ENCODE measurements around the gene CNDP2.
"Not testable (repeated sequence)": the region's sequence is repeated elsewhere in the genome, so short reads cannot be mapped to it uniquely, and the experiment has no call there.

Gene CNDP2

DNA sequence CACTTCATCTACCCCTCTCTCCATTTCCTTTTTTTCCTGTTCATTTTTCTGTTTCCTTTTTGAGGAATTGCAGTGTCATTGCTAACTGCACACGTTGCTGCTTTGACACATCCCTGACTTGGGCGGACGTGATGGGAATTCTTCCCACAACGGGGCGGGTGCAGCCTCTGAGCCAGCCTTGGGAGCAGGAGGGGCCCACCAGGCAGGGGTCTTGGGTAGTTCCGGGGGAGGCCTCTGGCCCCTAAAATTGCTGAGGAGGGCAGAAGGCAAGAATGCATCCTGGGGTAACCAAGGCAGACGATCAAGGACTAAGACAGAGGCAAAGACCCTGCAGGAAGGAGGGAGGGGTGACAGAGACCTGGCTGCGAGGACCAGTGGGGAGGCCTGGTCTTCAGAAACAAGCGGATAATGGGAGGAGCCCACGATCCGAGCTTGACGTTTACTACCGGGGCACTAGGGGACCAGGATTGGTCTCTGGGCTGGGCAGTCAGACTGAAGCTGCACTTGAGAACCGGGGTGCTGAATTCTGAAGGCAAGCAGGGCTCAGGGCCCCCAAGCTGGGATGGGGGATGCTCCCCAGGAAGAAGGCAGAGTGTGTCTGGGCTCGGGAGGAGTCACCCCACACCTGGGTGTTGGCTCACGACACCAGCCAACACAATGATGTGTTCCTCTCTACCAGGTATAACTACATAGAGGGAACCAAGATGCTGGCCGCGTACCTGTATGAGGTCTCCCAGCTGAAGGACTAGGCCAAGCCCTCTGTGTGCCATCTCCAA lies 23.3 kb downstream of the CNDP2 start:
- no peak for DNase-seq

DNA sequence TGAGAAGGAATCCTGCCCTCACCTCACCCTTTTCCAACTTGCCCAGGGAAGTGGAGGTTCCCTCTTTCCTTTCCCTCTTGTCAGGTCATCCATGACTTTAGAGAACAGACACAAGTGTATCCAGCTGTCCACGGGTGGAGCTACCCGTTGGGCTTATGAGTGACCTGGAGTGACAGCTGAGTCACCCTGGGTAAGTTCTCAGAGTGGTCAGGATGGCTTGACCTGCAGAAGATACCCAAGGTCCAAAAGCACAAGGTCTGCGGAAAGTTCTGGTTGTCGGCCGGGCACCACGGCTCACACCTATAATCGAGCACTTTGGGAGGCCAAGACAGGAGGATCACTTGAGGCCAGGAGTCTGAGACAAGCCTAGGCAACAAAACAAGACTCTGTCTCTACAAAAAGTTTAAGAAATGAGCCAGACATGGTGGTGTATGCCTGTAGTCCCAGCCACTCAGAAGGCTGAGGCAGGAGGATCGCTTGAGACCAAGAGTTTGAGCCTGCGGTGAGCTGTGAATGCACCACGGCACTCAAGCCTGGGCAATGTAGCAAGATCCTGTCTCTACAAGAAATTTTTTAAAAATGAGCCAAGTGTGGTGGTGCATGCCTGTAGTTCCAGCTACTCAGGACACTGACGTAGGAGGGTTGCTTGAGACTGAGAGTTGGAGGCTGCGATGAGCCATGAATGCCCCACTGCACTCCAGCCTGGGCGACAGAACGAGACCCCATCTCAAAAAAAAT lies 24.1 kb downstream of the CNDP2 start:
- no peak for DNase-seq

DNA sequence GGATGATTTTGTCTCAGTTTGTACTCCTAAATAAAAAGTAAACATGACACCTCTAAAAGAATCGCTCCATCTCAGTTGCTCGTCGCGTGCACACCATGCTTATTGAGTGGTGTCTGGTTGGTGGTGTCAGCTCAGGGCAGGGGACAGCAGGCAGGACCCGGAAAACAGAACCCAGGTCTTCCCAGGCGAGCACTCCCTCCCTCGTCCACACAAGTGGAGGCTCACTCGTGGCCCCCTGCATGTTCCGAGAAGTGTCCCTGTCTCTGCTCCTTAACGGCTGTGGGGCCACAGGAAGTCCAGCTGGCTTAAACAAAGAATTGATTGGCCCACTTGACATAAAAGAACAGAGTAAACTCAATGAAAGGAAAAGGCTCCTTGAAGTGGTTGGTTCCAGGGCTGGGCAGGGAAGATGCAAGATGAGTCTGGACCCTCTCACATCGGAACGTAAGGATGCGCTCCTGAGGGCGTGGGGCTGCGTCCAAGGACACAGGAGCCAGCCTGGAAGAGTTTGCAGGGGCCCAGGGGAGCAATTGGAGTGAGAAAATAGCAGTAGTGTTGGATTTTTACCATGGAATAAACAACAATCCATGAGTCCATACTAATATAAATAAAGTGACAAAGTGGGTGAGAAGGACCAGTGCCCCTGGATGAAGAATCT lies 25.0 kb downstream of the CNDP2 start:
- no peak for DNase-seq

DNA sequence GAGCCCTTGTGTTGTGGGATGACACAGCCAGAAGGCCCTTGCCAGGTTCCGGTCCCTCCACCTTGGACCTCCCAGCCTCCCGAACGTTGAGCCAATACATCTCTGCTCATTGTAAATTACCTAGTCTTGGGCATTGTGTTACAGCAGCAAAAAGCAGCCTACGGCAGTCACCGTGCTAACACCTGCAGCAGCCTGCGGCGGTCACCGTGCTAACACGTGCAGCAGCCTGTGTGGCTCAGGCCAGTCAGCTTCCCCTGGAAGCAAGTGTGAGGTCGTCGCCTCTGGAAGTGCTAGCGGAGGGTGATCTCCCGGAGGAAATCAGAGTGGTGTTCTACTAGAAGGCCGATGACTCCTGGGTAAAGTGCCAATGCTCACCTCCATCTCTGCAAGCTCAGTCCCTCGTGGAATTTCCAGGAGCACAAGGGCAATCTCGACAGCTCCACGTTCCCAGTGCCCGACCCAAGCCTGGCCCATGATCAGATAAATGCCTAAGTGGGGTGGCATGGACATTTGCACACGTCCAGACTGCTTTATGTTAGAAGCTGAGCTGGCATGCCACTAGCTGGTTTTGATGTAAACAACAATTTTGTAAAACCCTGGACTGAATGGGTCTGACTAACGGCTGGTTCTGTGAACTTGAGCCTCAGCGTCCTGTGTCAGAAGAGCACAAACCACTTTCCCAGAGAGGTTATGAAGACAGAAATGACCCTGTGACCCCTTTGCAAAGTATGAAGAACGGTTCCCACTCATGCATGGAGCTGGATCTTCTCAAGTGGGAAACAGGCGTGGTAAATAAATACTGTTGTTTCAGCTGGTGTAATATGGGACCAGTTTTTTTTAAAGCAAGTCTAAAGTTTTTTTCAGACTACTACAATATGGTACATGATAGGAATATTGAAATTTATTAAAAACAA lies 26.7 kb downstream of the CNDP2 start:
- no peak for DNase-seq

DNA sequence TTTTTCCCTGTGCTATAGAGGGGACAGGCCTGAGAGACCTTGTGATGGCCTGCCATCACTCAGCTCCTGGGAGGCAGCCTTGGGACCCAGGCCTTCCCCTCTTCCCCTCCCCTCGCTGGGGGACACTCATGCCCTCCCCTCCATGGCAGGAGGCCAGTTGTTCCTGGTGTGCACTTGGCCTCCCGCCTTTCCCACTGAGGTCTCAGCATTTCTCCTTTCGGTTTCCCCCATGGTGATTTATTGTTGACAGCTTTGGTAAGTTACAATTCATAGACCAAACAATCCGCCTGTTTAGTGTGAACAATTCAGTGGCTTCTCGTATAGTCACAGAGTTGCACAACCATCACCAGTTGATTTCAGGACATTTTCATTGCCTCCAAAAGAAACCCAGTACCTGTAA lies 27.9 kb downstream of the CNDP2 start:
- DNase-seq: no peak

GRCh38 chr18:74524915-74525314 lies 28.8 kb downstream of the CNDP2 start:
- not testable (repeated sequence) for DNase-seq

DNA sequence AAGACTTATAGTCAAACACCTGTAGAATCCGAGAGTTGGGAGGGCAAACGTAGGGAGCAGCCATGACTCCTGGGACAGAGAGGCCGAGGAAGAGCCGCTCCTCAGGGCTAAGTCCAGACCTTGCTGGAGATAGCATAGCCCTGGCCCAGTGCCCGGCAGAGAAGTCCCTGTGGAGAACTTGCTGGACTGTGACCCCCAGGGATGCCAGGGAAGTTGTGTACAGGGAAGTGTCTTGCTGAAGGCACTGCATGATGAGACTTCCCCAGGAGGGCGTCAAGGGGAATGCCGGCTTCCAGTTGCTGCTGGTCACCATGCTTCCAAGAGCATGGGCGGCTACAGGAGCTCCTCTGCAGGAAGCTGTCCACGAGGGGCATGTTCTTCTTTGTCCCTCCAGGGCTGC lies 29.6 kb downstream of the CNDP2 start:
- DNase-seq: no peak

- no peak for DNase-seq
Observed at GRCh38 chr18:74526488-74526887, 30.3 kb downstream of the CNDP2 start.

GRCh38 chr18:74528478-74528877 lies 32.3 kb downstream of the CNDP2 start:
- DNase-seq: no peak

GRCh38 chr18:74528913-74529312 lies 32.8 kb downstream of the CNDP2 start:
- DNase-seq: no peak

DNA sequence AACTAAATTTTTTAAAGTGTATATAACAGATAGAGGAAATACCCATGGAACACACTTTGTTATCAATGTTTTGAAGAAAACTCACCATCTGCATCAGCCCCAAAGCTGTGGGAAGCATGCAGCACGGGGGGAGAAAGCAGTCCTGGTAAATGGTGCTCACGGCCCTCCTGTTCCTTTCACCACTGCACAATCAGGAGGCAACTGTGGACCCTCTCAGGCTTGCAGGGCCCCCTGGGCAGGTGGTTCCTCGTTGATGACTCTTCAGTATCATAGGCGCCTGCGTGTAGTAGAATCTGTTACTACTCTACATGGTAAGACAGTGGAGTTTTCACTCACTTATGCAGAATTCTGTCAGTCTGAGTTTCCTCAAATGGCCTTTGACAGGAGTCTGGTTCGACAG lies 33.2 kb downstream of the CNDP2 start:
- DNase-seq: no peak

- DNase-seq: no peak
Observed at GRCh38 chr18:74529811-74530583, 33.8 kb downstream of the CNDP2 start.

GRCh38 chr18:74530584-74530862 lies 34.4 kb downstream of the CNDP2 start:
- DNase-seq: no peak

DNA sequence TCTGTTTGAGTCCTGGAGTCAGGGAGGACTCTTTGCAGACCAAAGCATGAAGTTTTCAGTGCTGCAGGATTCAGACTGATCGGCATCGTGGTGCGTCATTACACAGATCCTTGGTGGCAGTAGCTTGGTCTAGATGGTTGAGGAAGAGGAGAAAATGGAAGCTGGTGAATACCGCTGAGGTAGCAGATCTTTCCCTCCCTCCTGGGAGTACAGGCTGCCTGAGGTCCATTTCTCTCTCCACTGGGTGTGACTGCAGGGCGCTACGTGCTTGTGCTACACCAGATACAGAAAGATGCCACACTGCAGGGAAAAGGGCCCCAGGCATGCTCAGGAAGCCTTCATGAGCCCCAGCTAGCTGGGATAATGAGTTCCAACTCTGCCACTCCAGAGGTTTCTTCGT lies 34.9 kb downstream of the CNDP2 start:
- DNase-seq: no peak

DNA sequence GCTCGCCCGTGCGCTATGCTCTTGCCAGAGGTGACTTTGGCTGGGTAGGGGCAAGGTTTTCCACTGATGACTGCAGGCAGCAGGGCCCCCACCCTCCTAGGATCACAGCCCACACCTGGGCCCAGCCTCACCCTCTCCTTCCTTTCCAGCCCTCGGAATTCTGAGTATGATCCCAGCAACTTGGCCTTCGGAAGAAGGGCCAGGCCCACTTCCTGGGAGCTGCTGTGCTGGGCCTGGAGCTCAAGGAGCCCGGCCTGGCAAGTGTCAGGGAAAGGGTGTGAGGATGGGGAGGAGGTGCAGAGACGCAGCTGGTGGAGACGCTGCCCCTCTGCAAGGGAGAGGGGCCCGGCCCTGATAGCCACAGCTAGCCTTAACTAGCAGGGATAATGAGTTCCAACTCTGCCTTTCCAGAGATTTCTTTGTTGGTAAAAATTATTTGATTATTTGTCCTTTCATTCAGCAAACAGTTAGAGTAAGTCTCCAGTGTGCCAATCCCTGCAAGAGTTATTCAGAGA lies 36.4 kb downstream of the CNDP2 start:
- DNase-seq: no peak

DNA sequence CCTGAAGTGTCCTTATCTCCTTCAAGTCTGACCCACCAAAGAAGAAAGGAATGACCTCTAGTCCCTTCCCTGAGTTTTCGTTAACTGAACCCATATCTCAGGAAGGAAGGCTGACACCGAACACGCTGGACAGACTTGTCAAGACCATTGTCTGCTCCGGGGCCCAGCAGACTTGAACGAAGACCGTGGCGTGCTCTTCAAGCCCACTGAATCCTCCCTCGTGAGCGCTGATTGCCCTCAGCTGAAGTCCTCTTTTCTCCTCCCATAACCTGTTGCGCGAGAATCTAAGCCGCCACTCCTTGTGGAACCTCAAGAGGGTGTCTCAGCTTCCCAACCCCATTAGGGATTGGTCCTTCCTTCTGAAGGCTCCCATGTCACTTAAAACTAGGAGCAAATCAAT lies 37.5 kb downstream of the CNDP2 start:
- no peak for DNase-seq

DNA sequence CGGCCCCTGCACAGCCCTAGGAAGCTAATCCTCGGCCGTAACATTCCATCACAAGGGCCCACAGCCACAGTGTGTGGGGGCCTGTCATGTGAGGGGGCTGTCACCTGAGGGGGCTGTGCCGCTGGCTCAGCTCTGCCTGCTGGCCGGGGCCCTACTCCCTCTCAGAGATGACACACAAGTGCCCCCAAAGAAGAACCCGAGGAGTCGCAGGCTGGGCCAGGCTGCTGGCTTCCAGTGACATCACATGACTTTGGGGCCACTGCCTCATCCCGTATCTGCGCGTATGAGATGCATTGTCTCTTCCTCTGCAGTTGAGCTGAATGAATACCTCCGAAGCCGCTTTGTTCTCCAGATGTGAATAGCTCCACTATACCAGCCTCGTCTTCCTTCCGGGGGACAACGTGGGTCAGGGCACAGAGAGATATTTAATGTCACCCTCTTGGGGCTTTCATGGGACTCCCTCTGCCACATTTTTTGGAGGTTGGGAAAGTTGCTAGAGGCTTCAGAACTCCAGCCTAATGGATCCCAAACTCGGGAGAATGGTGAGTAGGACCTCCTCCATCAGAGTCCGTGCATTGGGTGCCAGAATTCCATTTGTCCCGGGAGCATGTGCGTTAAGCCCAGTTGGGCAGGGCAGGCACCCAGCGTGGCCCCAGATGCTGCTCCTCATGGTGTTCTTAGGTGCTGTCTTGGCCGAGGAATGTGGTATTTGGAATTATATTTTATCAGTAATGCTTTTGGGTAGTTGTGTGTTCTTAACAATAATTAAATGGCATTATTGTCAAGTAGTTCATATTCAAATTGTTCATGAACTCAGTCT lies 38.2 kb downstream of the CNDP2 start, which contains the start of gene CNDP1:
TSS of gene CNDP1 (plus strand) at position 351 of the 820 bp plus-strand sequence. CDS start at position 519, 168 bp downstream.
- no peak for DNase-seq

GRCh38 chr18:74534981-74535649 lies 39.0 kb downstream of the CNDP2 start:
- no peak for DNase-seq

DNA sequence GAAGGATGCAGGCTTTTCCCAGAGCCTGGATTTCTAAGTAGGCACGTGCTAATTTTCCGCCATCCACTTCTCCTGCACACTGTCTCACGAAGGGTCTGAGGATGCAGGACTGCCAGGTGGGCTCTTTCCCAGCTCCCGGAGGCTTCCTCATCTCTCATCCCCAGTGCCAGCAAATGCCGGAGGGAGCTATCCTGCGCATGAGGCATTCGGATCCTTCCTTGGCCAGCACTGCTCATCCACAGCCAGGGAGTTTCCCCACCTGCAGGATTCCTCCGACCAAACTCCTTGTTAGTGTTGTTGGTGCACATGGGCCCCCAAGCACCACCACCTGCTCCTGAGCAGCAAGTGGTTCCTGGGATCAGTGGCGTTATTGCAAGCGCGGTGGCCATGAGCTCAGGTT lies 43.1 kb downstream of the CNDP2 start:
- no peak for DNase-seq

DNA sequence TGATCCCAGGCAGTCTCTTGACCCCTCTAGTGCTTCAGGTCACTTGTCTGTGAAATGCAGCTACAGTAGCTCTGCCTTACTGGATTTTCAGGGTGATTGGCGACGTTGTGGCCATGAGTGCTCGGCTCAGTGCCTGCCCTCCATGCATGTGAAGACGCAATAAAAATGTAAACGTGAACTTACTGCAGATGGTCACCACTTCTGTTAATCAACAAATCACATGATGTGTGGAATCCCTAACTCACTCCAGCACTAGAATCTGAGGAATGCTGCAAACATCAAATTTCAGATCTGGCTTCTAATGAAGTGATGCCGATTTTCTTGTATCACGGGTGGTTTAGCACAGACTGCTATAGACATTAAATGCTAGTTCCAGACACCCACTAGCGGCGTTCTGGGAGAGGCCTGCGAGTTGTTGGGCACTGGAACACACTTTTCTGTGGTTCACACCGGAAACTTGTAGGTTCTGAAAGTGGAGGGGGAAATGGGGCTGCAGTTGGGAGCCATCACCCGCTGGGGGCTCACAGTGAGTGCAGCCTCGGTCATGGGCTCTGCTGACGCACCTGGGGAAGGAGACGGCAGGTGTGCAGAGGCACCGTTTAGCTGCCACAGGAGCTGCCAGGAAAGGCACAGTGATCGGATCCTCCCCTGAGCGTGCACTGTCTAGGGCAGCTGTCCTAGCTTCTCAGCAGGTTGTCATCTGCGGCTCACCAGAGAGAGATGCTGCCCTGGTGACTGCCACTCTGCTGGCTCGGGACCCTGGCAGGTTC lies 44.7 kb downstream of the CNDP2 start:
- no peak for DNase-seq

All from CD4-positive, alpha-beta T cell treated with Interleukin-17A for 4 hours (primary cell).